A204.1 (cell line): ENCODE results near the gene AK5.
"Not testable (repeated sequence)": the region's sequence is repeated elsewhere in the genome, so short reads cannot be mapped to it uniquely, and the experiment has no call there.

Experiments used
- FAIRE-seq: peaks from 2 replicates; lab custom pipeline; 2012; peaks lifted over from hg19 to GRCh38; lab: Jason Lieb, UNC

The AK5 gene

DNA sequence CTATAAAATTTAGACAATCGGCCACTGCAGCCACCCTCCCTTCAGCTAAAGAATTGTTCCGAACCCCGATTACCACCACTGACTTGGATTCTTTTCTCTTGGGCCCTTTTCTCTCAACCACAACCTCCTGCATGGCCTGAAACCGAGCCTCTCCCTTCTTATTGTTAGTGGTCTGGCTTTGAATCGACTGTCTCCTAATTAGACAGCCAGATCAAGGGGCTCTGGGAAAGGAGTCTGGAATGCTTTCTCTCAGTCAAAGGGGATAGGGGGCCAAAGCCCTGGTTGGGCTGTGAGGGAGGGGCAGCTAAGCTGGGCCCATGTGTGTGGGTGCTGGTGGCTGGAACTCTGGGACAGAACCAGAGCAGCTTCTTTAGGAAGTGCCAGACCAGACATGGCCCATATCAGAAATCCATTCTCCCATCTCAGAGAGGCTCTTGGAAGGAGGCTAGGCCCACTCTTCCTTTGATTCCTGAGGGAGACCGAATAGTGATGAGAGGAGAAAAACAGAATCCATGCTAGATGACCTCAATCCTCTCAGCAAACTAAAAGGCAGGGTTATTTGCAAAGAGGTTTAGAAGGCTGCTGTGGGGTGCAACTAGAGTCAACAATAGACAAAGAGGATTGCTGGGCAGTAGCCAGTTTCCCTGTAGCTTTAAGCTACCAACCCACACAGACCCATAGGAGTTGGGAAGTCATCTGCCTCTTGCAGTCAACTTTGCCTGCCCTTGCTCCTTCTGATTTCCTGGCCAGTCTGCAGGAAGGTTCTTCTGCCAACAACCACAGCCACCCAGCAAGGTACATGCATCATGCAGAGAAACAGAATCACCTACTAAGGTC lies 117.6 kb downstream of the AK5 start:
- no peak for FAIRE-seq

GRCh38 chr1:77400781-77401180 lies 119.0 kb downstream of the AK5 start:
- FAIRE-seq = no peak

- FAIRE-seq = no peak
Observed at GRCh38 chr1:77401384-77401783, 119.6 kb downstream of the AK5 start.

- FAIRE-seq = no peak
Observed at GRCh38 chr1:77405186-77405585, 123.4 kb downstream of the AK5 start.

DNA sequence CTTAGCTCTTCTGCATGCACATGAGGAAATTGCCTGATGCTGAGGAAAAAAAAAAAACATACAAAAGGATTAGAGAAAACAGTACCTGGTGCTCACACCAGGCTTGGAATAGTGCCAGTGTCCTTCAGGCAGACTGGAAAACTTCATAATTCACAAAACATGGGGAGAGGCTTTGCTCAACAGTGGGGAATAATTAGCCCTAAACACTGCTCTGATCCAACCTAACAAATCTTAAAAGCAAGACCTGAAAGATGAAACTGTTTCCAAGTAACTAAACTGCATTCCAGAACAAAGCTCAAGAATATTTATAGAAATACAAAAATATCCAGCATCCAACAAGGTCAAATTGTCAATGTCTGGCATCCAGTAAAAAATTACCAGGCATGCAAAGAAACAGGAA lies 124.8 kb downstream of the AK5 start:
- no peak for FAIRE-seq

DNA sequence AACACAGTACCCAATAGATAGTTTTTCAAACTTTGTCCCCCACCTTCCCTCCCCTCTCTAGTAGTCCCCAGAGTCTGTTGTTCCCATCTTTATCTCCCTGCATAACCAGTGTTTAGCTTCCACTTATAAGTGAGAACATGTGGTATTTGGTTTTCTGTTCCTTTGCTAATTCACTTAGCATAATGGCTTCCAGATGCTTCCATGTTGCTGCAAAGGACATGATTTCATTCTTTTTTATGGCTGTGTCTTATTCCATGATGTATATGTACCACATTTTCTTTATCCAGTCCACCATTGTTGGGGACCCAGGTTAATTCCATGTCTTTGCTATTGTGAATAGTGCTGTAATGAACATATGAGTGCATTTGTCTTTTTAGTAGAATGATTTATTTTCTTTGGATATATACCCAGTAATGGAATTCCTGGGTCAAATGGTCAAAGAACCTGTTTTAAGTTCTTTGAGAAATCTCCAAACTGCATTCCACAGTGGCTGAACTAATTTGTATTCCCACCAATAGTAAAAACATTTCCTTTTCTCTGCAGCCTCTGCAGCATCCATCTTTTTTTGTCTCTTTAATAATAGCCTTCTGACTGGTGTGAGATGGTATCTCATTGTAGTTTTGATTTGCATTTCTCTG lies 126.0 kb downstream of the AK5 start:
- FAIRE-seq = no peak

- FAIRE-seq = not testable (repeated sequence)
Observed at GRCh38 chr1:77408933-77409332, 127.1 kb downstream of the AK5 start.

GRCh38 chr1:77412069-77412819 lies 130.4 kb downstream of the AK5 start:
- FAIRE-seq = no peak

DNA sequence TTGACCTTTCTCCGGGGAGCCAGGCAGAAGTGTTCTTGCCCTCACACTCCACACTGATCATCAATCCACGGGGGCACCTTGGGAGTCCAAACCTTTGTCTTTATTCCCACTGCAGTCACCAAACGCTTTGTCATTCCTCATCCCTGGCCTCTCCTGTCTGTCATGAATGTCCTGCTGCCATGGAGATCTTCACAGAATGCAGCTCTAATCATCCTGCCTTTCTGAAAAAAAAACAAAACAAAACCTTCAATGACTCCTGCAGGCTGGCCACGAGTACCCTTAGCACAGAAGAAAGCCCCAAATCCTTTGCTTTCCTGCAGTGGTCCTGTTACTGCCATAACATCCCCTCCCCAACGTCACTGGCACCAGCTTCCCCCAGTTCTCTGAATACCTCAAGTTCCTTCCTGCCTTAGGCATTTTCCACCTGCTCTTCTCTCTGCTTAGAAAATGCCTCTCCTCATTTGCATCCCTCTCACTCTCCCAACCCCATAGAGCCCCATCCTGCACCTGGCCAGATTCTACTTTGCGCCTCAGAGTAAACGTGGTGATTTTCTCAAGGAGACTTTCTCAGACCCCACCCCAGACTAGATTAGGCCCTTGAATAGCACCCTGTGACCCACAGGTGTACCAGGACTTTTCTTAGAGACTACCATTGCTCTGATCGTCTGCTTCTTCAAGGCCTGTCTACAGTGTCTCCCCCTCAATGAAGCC lies 131.2 kb downstream of the AK5 start:
- no peak for FAIRE-seq

DNA sequence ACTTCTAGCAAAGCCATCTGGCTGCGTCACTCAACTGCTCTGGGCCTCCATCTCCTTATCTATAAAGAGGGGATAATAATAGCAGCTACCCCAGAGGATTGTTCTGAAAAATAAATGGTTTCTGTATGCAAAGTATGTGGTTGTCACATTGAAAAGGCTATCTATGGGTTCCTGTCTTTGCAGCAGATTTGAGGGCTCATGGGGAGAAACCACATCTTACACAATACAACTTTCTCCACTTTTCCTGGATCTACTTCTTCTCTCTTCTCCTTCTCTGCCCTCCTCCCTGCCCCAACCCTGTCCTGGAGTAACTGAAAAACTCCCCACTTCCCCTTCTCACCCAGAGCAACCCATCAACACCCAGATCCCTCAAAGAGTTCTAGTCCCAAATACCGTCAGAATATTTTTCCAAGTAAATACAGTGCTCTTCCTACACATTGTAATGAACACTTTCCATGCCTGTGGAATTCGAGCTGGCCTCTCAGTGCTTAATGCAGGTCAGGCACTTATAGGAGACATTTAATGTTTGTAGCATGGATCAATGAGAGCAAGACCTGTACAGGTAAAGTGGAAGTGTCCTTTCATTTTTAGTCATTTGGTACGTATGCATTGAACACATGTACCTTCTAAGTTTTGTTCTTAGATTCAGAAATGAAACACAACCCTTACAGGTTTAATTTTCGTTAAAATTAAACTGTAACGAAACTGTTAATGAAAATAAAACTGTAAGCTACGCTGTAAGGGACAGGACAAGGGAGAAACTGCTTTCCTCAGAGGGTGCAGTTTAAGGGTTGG lies 131.9 kb downstream of the AK5 start:
- FAIRE-seq = no peak

DNA sequence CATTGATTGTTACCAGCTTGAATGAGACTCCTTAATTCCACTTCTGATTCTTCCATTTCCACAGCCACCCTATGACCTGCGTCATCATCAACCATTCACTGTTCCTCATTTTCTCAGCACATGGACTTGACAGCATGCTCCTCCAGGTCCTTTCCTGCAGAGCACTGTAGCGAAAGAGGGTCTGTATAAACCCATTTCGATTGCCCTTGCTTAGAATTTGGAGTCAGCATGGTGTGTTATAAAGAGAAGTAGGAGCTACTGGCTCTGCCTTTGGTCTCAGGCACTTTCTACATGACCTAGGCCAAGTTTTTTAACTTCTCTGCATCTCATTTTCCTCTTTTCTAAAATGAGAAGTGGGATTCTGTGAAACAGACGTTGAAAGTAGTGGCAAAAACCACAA lies 133.8 kb downstream of the AK5 start:
- no peak for FAIRE-seq

- no peak for FAIRE-seq
Observed at GRCh38 chr1:77416692-77417450, 135.1 kb downstream of the AK5 start.

DNA sequence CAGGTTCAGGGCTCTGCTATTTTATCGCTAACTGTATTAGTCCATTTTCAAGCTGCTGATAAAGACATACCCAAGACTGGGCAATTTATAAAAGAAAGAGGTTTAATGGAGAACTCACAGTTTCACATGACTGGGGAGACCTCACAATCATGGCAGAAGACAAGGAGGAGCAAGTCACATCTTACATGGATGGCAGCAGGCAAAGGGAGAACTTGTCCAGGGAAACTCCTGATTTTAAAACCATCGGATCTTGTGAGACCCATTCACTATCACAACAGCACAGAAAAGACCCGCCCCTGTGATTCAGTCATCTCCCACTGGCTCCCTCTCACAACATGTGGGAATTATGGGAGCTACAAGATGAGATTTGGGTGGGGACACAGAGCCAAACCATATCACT lies 136.2 kb downstream of the AK5 start:
- not testable (repeated sequence) for FAIRE-seq

DNA sequence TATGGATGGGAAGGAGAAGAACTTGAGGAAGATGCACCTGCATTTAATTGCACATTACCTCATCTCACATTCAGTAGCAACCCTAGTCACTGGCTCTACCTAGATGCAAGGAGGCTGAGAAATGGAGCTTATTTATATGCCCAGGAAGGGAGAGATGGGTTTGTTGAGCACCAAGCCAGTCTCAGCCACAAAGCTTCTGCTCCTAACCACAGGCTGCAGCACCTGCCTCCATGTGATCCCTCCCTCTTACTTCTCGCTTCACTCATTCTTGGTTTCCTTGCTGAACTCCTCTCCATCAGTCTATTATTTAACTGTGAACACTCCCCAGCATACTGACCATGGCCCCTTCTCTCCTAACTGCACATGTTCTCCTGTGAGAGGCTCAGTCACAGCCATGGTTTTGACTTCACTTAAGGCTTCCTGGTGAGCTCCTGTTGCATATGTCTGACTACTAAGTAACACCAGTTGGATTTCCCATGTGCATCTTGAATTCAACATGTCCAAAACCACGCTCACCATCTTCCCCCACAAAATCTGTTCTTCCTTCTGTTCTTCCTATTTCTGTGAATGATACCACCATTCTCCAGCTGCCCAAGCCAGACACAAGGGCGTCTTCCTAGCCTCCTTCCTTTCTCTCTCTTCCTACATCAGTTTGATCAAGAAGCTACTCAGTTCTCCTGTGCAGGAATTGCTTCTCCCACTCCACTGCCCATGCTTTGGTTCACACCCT lies 139.8 kb downstream of the AK5 start:
- FAIRE-seq = no peak

DNA sequence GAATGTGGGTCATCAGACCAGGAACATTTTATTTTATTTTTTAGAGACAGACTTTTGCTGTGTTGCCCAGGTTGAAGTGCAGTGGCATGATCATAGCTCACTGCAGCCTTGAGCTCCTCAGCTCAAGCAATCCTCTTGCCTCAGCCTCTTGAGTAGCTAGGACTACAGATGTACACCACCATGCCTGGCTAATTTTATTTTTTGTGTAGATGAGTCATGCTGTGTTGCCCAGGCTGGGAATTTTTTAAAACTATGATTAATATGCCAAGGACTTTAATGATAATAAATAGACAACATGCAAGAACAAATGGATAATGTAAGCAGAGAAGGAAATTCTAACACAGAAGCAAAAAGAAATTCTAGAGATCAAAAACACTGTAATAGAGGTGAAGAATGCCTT lies 142.4 kb downstream of the AK5 start:
- no peak for FAIRE-seq

GRCh38 chr1:77428068-77428467 lies 146.2 kb downstream of the AK5 start:
- no peak for FAIRE-seq

DNA sequence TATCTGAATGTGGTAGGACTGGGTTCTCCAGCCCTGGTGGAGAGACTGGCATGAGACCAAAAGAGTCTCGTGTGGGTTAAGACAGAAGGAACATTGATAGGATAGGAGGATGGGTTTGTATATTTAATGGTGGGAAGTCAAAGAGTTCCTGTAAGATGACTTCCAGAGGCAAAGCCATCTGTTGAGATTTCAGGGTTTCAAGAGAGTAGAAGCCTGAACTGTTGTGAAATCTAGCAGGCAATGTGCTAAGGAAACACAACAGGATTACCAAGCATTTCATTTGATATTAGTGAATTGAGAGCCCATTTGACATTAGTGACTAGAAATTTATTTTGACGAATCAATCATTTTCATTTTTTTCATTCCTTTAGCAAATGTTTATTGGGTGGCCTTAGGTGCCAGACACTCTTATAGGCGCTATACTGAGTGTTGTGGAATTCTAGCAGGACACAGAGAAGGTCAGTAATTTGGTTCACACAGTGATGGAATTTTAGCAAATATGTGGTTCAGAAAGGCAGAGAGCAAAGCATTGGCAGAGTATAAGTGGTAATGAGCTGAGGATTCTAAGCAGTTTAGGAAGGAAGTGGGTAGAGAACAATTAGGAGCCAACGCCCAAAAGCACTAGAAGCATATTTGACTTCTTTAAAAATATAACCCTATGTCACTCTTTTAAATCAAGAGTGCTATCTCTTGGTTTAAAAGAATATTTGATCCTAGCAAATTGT lies 149.3 kb downstream of the AK5 start:
- FAIRE-seq = no peak

GRCh38 chr1:77433934-77434333 lies 152.1 kb downstream of the AK5 start:
- FAIRE-seq = no peak

- no peak for FAIRE-seq
Observed at GRCh38 chr1:77434967-77435366, 153.1 kb downstream of the AK5 start.
